ENCODE data around the gene PLCB1. TPM values are rescaled to one million over a fixed set of nuclear protein-coding genes. Genes with fewer than 3 reads are reported as not detected.

PLCB1 gene
- total and polyA plus RNA-seq, 2 experiments from 2014 or later, result 14.9 to 20.7 TPM

GRCh38 chr20:8187740-8188139 lies 55.7 kb downstream of the PLCB1 start:
- Histone ChIP-seq H3K27me3 (ENCODE audit: insufficient read depth) (no peaks in the 10 kb centered on the region), H3F3A (replicated peaks; ENCODE audit: low read depth) (no peaks in the 10 kb centered on the region), H3K4me2 (no peak overlapping the region), H4K20me1 (replicated peaks; ENCODE audit: insufficient read depth) (no peaks in the 10 kb centered on the region), H3K79me2 (replicated peaks; ENCODE audit: insufficient read depth) (no peaks in the 10 kb centered on the region), H3K9me2 (ENCODE audit: insufficient read depth) (no peaks in the 10 kb centered on the region), H2AFZ (no peak overlapping the region), H3K36me3 (ENCODE audit: insufficient read depth) (no peaks in the 10 kb centered on the region), H3K4me1 (ENCODE audit: insufficient read depth) (no peaks in the 10 kb centered on the region), H3K27ac (ENCODE audit: low read depth) (no peak overlapping the region), H3K4me3 (no peak overlapping the region)
- DNase-seq (ENCODE audit: low spot score) (no peak), ATAC-seq (no peak)
- Mint-ChIP-seq H3K27me3 (ENCODE audit: insufficient read depth, low read depth, poor library complexity) (no peaks in the 10 kb centered on the region), H3K36me3 (ENCODE audit: low read depth) (no peaks in the 10 kb centered on the region), H3K4me1 (peaks cover 2% of the 10 kb centered on the region; the same call in 1 of the 3 replicates), H3K27ac (no peak overlapping the region), H3K9me3 (0 out of 3 replicates have a peak, but pooled peaks cover 3% of the 10 kb centered on the region), H3K4me3 (no peak overlapping the region)
- TF ChIP-seq ZNF462 (CRISPR knock-in tag; IDR thresholded peaks at IDR 0.05), result no peak
- TF ChIP-seq NANOG (IDR thresholded peaks at IDR 0.05; ENCODE audit: borderline replicate concordance), result no peak
- no peak for TF ChIP-seq POLR2AphosphoS5 (IDR thresholded peaks at IDR 0.05; ENCODE audit: low read depth)
- TF ChIP-seq EZH2phosphoT487 (IDR thresholded peaks at IDR 0.05; ENCODE audit: unreplicated experiment), result no peak
- TF ChIP-seq STAT1 (IDR thresholded peaks at IDR 0.05; ENCODE audit: unreplicated experiment), result no peak
- no peak for TF ChIP-seq EZH2 (IDR thresholded peaks at IDR 0.05; ENCODE audit: low read depth, unreplicated experiment)
- TF ChIP-seq JUNB (IDR thresholded peaks at IDR 0.05; ENCODE audit: unreplicated experiment), result no peak
- no peak for TF ChIP-seq CTCF (conservative IDR thresholded peaks at IDR 0.05; ENCODE audit: low read depth in 2 of 2)
- TF ChIP-seq, protein P1, sequence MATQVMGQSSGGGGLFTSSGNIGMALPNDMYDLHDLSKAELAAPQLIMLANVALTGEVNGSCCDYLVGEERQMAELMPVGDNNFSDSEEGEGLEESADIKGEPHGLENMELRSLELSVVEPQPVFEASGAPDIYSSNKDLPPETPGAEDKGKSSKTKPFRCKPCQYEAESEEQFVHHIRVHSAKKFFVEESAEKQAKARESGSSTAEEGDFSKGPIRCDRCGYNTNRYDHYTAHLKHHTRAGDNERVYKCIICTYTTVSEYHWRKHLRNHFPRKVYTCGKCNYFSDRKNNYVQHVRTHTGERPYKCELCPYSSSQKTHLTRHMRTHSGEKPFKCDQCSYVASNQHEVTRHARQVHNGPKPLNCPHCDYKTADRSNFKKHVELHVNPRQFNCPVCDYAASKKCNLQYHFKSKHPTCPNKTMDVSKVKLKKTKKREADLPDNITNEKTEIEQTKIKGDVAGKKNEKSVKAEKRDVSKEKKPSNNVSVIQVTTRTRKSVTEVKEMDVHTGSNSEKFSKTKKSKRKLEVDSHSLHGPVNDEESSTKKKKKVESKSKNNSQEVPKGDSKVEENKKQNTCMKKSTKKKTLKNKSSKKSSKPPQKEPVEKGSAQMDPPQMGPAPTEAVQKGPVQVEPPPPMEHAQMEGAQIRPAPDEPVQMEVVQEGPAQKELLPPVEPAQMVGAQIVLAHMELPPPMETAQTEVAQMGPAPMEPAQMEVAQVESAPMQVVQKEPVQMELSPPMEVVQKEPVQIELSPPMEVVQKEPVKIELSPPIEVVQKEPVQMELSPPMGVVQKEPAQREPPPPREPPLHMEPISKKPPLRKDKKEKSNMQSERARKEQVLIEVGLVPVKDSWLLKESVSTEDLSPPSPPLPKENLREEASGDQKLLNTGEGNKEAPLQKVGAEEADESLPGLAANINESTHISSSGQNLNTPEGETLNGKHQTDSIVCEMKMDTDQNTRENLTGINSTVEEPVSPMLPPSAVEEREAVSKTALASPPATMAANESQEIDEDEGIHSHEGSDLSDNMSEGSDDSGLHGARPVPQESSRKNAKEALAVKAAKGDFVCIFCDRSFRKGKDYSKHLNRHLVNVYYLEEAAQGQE (IDR thresholded peaks at IDR 0.05; ENCODE audit: unreplicated experiment), result no peak
- TF ChIP-seq ZNF114 (CRISPR knock-in tag; IDR thresholded peaks at IDR 0.05), result no peak
- no peak for TF ChIP-seq ZNF331 (CRISPR knock-in tag; IDR thresholded peaks at IDR 0.05; ENCODE audit: low read depth)
- TF ChIP-seq CREB1 (CRISPR knock-in tag; IDR thresholded peaks at IDR 0.05; ENCODE audit: low read depth), result no peak
- no peak for TF ChIP-seq ETS1 (IDR thresholded peaks at IDR 0.05)
